NCI-H82 (cell line): ENCODE measurements around the gene MBNL3.
"Not testable (repeated sequence)": the region's sequence is repeated elsewhere in the genome, so short reads cannot be mapped to it uniquely, and the experiment has no call there.

ENCODE experiments used
- DNase-seq: peaks from one replicate; lab custom pipeline; 2025; lab: John Stamatoyannopoulos, UW

Gene MBNL3

DNA sequence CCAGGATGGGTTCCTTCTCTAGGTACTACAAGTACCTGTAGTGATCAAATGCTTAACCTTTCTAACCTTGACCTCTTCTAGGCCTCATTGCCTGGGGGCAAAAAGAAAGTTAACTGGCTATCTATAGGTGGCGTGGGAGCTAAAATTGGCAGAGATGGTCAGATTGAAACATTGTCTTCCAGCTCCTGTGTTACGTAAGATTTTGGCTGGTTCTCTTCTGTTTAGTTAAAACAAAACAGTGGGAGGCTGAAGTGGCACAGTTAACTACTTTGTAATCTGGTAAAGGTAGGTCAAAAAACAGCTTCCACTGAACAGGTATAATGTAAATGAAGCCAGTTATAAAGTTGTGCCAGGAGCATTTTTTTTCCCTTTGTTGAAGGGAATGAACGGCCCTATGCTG is 115.2 kb downstream of the MBNL3 start:
- DNase-seq, result no peak

GRCh38 chrX:132369617-132370326 is 119.1 kb downstream of the MBNL3 start:
- DNase-seq, result no peak

- no peak for DNase-seq
These were observed 120.9 kb downstream of the MBNL3 start for GRCh38 chrX:132367984-132368383.

DNA sequence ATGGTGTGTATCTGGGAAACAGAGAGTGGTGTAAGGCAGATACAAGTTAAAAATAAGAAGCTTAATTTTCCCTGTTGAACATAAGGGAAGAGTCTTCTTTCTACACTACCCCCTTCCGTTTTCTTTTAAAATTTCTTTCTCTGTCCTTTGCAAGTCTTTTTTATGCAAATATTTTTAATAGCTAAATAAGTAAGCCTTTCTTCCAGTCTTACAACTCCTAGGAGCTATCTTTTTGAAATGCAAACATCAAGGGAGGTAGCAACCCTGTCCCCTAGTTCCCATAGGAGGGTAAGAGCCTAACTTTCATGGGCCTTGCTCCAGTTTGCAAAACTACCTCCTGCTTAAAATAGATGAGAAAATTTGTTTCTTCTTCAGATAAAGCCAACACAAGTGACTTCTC is 121.5 kb downstream of the MBNL3 start:
- DNase-seq, result no peak

DNA sequence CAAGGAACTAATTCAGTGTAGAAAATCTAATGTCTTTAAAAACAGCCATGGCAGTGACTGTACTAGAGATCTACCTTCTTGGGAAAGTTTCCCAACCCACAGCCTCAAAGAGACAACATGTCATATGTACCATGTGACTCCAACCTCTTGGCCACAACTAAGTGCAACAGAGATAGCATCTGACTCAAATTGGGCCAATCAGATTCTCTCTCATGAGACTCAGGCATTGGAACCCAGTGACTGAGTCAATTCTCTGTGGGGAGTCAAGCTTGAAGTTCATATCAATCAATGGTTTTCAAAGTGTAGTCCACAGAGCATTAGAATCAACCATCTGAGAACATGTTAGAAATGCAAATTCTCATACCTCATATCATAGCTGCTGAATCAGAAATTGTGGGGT is 123.3 kb downstream of the MBNL3 start:
- DNase-seq, result no peak

DNA sequence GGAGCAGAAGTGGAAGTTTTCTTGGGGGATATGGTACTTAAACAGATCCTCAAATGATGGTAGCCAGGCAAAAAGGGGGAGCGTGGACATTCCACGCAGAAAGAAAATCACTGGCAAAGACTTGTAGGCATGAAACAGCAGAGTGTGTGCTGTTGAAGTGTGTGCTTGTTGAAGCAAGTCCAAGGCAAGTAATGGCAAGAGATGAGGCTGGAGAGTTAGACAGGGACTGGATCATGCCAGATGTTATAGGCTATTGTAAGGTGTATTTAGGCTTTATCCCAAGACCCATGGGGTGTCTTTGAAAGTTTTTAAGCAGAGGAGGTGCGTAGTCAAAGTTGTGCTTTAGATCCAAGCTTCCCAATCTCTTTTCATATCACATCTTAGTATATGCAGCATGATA is 124.5 kb downstream of the MBNL3 start:
- DNase-seq, result no peak

GRCh38 chrX:132353430-132353829 is 135.4 kb downstream of the MBNL3 start:
- no peak for DNase-seq

GRCh38 chrX:132336172-132336571 is 152.7 kb downstream of the MBNL3 start:
- no peak for DNase-seq

DNA sequence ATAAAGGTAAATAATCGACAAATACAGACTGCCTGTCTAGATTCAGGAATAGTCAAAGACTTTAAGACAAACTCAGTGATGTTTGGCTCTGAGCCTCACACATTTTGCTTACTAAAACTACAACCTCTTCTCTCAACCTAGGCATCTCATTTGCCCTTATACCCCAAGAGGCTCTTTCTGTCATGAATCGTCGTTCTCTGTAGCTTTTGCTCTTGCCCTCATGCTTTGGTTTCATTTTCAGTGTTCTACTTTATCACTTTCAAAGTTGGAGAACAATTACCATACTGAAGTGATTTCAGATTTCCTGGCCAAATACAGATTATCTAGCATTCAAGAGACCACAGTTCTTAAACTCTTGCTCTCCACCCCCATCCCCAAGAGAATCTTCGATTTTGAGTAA is 155.5 kb downstream of the MBNL3 start:
- DNase-seq, result no peak

DNA sequence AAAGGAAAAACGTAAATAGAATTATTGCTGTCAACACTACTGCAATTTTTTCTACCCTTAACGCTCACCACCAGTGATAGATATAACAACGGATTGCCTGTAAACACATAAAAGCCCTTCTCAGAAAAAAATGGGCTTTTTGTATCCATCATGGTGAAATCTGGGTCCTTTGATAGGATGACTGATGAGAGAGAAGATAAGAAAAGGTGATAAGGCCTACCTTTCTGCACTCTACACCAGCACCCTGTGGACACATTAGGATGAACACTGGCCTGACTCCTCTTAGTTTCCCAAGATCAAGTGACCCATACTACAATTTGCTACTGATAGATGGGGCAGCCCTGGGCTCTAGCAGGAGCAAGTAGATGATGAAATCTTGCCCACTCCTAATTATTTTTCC is 157.3 kb downstream of the MBNL3 start:
- no peak for DNase-seq

- no peak for DNase-seq
These were observed 157.8 kb downstream of the MBNL3 start for GRCh38 chrX:132331000-132331399.

DNA sequence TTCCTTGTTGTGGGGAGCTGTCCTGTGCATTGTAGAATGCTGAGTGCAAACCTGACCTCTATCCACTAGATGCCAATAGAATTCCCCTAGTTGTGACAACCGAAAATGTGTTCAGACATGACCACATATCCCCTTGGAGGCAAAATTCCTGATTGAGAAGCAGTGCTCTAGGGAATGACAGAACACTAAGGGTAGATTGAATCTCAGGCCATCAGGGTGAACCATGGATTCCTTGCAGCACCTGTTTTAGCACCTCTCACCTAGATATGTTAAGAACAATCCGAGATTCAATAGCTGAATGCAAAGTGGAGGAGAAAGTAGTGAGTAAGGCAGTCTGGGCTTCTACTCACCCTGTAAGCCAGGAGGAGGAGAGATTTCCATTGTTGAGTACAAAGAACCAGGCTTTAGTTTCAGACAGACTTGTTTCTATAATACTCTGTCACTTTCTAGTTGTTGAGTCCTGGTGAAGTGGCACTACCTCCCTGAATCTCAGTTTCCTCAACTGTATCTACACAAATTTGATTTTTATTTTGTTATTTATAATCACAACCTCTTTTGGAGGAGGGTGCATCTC is 158.6 kb downstream of the MBNL3 start:
- DNase-seq, result no peak

DNA sequence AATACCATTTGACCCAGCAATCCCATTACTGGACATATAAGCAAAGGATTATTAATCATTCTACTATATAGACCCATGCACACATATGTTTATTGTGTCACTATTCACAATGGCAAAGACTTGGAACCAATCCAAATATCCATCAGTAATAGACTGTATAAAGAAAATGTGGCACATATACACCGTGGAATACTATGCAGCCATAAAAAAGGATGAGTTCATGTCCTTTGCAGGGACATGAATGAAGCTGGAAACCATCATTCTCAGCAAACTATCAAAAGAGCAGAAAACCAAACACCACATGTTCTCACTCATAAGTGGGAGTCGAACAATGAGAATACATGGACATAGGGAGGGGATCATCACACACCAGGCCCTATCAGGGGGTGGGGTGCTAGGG is 161.9 kb downstream of the MBNL3 start:
- not testable (repeated sequence) for DNase-seq
